Measurements from ENCODE around the gene CDK5.
A peak's percentile ranks its signal among the peaks of the same experiment; 100 is the strongest.

CDK5 gene

GRCh38 chr7:151086802-151087244 lies 29.1 kb upstream of the CDK5 start:
- no peak for DNase-seq (ENCODE audit: low spot score)

- DNase-seq (ENCODE audit: low spot score) = peak; percentile 86
These were observed 28.3 kb upstream of the CDK5 start, which contains the start of gene AGAP3 for GRCh38 chr7:151085691-151086620. AGAP3 (plus strand) TSS chr7:151086475; CDS start chr7:151086742, 267 bp downstream.

- no peak for DNase-seq (ENCODE audit: low spot score)
These were observed 27.6 kb upstream of the CDK5 start for GRCh38 chr7:151085329-151085690.

- no peak for DNase-seq (ENCODE audit: low spot score)
These were observed 26.1 kb upstream of the CDK5 start for GRCh38 chr7:151083824-151084160.

GRCh38 chr7:151083071-151083823 lies 25.6 kb upstream of the CDK5 start, which contains the start of gene TMUB1:
TMUB1 (minus strand) TSS chr7:151083493; CDS start chr7:151082563, 930 bp downstream.
- DNase-seq (ENCODE audit: low spot score) = peak; percentile 85

GRCh38 chr7:151082141-151083070 lies 24.7 kb upstream of the CDK5 start:
- no peak for DNase-seq (ENCODE audit: low spot score)

- peak; percentile 34 for DNase-seq (ENCODE audit: low spot score)
These were observed 23.7 kb upstream of the CDK5 start for GRCh38 chr7:151081170-151082101.

- peak; percentile 98 for DNase-seq (ENCODE audit: low spot score)
These were observed 22.9 kb upstream of the CDK5 start, which contains the start of gene FASTK for GRCh38 chr7:151080522-151081169. FASTK (minus strand) TSS chr7:151080809; CDS start chr7:151080766, 43 bp downstream.

- no peak for DNase-seq (ENCODE audit: low spot score)
These were observed 22.4 kb upstream of the CDK5 start for GRCh38 chr7:151080067-151080521.

GRCh38 chr7:151079199-151079910 lies 21.7 kb upstream of the CDK5 start:
- no peak for DNase-seq (ENCODE audit: low spot score)

GRCh38 chr7:151078233-151079040 lies 20.7 kb upstream of the CDK5 start:
- no peak for DNase-seq (ENCODE audit: low spot score)

- no peak for DNase-seq (ENCODE audit: low spot score)
These were observed 20.1 kb upstream of the CDK5 start for GRCh38 chr7:151077705-151078232.

GRCh38 chr7:151076863-151077704 lies 19.4 kb upstream of the CDK5 start:
- DNase-seq (ENCODE audit: low spot score) = no peak

- DNase-seq (ENCODE audit: low spot score) = no peak
These were observed 18.3 kb upstream of the CDK5 start for GRCh38 chr7:151075978-151076426.

- no peak for DNase-seq (ENCODE audit: low spot score)
These were observed 17.9 kb upstream of the CDK5 start for GRCh38 chr7:151075662-151075971.

- DNase-seq (ENCODE audit: low spot score) = no peak
These were observed 17.3 kb upstream of the CDK5 start for GRCh38 chr7:151074817-151075661.
